Astrocyte of the hippocampus (primary cell): ENCODE measurements around the gene TMED9.
"Not testable (repeated sequence)": the region's sequence is repeated elsewhere in the genome, so short reads cannot be mapped to it uniquely, and the experiment has no call there.

Experiments
- DNase-seq: peaks from one replicate; pipeline ENCODE4 v3.0.0; 2011; ENCODE audit warnings: low read depth, low spot score

The TMED9 gene

DNA sequence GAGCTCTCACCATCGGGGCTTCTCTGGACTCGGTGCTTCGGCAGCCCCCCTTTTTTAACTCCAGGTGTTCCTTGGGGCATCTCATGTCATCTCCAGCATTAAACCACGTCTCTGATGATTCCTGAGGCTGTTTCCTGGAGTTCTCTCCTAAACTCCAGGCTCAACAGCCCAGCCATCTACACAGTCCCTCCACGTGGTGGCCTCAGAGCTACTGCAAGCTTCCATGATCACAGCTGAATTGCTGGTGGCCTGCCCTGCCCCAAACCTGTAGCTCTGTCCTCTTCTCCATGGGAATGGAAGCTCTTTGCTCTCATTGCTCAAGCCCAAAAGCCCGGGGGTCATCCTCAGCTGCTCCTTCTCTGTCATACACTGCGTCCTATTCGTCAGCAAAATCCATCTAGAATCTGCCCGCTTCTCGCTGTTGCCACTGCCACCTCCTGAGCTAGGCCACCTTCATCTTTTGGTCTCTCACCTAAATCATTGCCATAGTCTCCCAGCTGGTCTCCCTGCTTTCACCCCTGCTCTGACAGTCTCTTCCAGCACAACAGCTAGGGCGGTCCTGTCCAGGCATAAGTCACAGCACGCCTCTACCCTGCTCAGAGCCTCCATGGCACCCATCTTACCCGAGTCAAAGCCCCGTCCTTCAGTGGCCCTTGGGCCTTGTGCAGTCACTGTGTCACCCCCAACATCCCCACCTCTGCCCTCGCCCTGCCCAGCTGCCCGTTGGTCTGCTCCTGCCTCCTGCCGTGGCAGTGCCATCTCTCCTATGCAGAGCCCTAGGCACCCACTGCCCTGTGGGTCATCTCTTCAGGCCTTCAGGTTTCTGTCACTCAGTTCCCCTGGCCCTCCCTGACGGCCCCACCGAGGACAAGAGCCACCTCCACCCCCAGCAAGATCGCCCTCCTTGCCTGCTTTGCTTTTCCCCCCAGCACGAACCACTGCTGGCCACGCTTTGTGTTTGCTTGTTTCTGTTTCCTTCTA lies 14.4 kb downstream of the TMED9 start:
- DNase-seq = no peak

GRCh38 chr5:177607115-177607451 lies 15.1 kb downstream of the TMED9 start:
- DNase-seq = no peak

- peak; percentile 94 for DNase-seq
These were observed 15.6 kb downstream of the TMED9 start for GRCh38 chr5:177607452-177608192.

- DNase-seq = no peak
These were observed 16.5 kb downstream of the TMED9 start for GRCh38 chr5:177608243-177609075.

GRCh38 chr5:177609076-177610059 lies 17.4 kb downstream of the TMED9 start:
- DNase-seq = no peak

DNA sequence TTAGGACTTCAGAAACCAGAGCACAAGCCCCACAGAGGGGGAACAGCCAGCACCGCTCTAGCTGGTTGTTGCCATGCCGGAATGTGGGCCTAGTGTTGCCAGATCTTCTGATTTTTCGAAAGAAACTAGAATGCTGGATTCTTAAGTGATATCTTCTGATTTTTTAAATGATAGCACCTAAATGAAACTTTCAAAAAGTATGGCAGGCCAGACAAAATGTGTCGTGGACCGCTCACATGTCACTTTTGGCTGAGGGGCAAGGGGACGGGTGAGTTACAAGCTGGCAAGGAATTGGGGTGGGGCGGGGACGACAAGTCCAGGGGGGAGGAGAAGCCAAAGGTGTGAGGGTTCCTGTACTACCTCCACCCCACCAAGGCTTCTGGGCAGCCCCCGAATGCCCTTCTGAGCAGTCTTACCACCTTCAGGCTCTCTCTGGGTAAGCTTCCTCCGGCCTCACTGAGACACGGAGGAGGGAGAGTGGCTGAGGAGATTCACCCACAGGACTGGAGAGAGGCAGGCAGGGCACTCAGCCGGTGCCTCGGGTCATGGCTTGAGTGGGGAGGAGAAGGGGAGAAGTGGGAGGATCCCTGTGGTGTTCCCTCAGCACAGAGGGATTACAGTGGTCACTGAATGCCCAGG lies 18.2 kb downstream of the TMED9 start:
- DNase-seq = no peak

- no peak for DNase-seq
These were observed 18.9 kb downstream of the TMED9 start for GRCh38 chr5:177610770-177611445.

GRCh38 chr5:177611446-177612214 lies 19.6 kb downstream of the TMED9 start:
- DNase-seq = no peak

DNA sequence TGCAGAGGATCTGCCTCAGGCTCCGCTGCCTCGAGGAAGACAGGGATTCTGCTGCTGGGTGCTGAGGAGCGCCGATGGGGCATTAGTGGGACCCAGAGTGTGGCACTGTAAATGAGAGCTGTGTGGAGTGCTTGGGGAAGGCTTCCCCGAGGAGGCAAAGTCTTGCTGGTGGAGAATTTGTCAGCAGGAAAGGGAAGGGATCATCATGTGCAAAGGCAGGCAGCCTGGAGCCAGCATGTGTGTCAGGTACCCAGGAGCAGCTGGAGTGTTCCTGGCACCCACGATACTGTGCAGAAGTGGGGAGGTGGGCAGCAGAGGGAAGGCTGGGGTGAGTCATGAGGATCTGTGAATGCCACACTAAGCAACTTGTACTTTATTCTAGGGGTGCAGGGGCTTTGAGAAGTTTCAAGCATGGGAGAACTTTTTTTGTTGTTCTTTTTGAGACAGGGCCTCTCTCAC lies 20.2 kb downstream of the TMED9 start:
- no peak for DNase-seq

- no peak for DNase-seq
These were observed 28.6 kb downstream of the TMED9 start for GRCh38 chr5:177620560-177620959.

- DNase-seq = not testable (repeated sequence)
These were observed 32.2 kb downstream of the TMED9 start for GRCh38 chr5:177624172-177624571.

DNA sequence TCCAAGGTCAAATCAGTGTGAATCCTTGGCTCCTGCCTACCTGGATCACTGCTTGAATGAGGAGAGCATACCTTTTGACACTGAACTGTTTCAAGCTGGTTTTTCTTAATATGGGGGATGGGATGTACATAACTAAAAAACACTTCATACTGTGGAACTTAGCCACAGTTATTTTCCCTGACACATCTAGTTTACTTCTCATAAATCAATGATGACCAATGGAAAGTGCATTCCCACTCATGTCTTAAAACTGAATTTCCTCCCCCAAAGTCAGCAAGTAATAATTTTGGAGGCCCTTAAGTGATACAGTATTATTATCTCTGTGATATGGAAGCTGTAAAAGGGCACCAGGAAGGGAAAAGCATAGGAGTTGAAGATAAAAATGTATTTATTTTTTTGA lies 38.2 kb downstream of the TMED9 start:
- not testable (repeated sequence) for DNase-seq

DNA sequence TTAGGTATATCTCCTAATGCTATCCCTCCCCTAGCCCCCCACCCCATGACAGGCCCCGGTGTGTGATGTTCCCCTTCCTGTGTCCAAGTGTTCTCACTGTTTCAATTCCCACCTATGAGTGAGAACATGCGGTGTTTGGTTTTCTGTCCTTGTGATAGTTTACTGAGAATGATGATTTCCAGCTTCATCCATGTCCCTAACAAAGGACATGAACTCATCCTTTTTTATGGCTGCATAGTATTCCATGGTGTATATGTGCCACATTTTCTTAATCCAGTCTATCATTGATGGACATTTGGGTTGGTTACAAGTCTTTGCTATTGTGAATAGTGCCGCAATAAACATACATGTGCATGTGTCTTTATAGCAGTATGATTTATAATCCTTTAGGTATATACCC lies 42.9 kb downstream of the TMED9 start:
- DNase-seq = not testable (repeated sequence)

- DNase-seq = not testable (repeated sequence)
These were observed 53.5 kb downstream of the TMED9 start for GRCh38 chr5:177645462-177645861.
